SH-SY5Y (cell line): ENCODE data around the gene ZNF565.

ENCODE experiments used
- GATA2 ChIP-seq: IDR thresholded peaks from 2 replicates; pipeline ENCODE4 v1.6.1; 2011; ENCODE audit warnings: mild to moderate bottlenecking, low read depth, low read length
- GATA3 ChIP-seq: IDR thresholded peaks from 2 replicates; pipeline ENCODE4 v1.6.1; 2011; ENCODE audit warnings: low read depth, mild to moderate bottlenecking, low read length, moderate library complexity

Gene ZNF565

DNA sequence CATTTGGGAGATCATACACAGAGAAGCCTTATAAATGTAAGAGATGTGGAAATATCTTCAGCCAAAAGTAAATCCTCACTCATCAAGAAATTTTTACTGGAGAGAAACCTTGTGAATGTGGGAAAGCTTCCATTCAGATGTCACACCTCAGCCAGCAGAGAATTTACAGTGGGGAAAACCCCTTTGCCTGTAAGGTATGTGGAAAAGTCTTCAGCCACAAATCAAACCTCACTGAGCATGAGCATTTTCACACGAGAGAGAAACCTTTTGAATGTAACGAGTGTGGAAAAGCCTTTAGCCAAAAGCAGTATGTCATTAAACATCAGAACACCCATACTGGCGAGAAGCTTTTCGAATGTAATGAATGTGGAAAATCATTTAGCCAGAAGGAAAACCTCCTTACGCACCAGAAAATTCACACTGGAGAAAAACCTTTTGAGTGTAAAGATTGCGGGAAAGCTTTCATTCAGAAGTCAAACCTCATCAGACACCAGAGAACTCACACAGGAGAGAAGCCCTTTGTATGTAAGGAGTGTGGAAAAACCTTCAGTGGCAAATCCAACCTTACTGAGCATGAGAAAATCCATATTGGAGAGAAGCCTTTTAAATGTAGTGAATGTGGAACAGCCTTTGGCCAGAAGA, 22.0 kb upstream of the ZNF565 start:
- TF ChIP-seq GATA3, result no peak
- no peak for TF ChIP-seq GATA2

- TF ChIP-seq GATA3, result no peak
- no peak for TF ChIP-seq GATA2
Measured at GRCh38 chr19:36225219-36225892, 10.9 kb upstream of the ZNF565 start.

- TF ChIP-seq GATA2 (no peak), GATA3 (no peak)
Measured at GRCh38 chr19:36222503-36222902, 8.0 kb upstream of the ZNF565 start.

DNA sequence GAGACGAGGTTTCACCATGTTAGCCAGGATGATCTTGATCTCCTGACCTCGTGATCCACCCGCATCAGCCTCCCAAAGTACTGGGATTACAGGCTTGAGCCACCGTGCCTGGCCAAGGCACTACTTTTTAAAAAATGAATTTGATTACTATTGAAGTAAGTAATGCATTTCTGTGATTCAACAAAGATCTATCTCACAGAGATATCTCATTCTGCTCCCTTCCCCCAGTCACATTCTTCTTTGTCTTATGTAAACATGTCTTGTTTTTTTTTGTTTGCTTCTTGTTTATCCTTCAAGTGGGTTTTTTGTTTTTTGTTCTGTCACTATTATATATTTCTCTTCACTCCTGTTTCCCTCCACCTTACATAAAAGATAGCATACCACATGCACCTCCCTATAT, 7.0 kb upstream of the ZNF565 start:
- TF ChIP-seq GATA3 (no peak), GATA2 (no peak)

- TF ChIP-seq GATA3 (no peak), GATA2 (no peak)
Measured at GRCh38 chr19:36215276-36216123, 1.0 kb upstream of the ZNF565 start.

DNA sequence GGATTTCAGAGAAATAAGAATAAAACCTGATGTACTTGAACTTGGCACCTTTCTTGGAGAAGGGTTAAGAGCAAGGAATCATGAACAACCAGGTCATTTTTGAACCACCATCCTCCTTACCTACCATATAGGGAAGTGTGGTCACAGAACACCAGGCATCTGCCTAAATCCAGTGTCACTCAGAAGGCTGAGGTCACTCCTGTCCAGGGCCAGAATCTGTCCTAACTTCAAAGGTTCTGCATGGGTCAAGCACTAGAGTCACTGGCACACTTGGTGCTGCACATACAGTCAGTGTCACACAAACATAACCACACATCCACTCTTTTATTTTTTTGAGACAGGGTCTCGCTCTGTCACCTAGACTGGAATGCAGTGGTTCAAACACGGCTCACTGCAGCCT, 1.6 kb downstream of the ZNF565 start:
- no peak for TF ChIP-seq GATA2
- TF ChIP-seq GATA3, result no peak

- no peak for TF ChIP-seq GATA3
- no peak for TF ChIP-seq GATA2
Measured at GRCh38 chr19:36210497-36210896, 4.0 kb downstream of the ZNF565 start.

GRCh38 chr19:36209372-36209771, 5.1 kb downstream of the ZNF565 start:
- no peak for TF ChIP-seq GATA2
- TF ChIP-seq GATA3, result no peak

DNA sequence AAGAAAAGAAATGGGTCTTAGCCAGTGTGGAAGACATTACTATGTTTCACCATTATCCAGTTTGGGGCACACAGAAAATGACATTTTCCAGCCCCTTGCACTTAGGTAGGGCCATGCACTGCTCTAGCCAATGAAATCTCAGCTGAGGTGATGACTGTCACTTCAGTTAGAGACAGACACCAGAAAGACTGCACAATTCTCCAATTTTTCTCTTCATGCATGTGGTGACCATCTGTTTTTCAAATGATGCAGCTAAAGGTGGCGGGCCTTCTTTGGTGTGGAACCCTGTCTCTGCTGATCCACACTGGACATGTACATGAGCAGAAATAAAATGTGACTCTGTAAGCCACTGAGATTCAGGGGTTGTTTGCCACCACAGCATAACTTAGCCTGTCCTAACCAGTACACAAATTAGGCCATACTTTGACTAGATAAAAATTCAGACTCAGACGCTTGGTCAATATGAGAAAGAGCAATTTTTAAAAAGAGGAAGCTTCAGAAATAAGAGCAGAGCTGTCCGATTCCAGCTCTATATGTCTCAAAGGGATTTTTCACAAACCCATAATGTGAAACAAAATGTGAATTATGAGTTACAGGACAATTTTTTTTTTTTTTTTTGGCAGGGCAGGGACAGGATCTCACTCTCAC, 6.7 kb downstream of the ZNF565 start:
- TF ChIP-seq GATA2, result no peak
- no peak for TF ChIP-seq GATA3

DNA sequence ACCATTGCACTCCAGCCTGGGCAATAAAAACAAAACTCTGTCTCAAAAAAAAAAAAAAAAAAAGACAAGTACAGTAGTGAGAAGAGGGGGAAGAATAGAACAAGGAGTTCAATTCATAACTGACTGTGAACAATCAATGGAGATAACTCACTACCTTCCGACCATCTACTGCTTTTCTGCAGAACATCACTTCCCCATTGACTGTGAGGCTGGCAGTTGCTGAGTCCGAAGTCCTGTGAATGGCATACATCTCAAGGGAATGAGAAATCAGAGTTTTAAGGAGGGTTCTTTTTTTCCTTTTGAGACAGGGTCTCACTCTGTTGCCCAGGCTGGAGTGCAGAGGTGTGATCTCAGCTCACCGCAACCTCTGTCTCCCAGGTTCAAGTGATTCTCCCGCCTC, 11.2 kb downstream of the ZNF565 start:
- TF ChIP-seq GATA3 (no peak), GATA2 (no peak)

GRCh38 chr19:36201684-36202083, 12.8 kb downstream of the ZNF565 start:
- no peak for TF ChIP-seq GATA2
- TF ChIP-seq GATA3, result no peak

DNA sequence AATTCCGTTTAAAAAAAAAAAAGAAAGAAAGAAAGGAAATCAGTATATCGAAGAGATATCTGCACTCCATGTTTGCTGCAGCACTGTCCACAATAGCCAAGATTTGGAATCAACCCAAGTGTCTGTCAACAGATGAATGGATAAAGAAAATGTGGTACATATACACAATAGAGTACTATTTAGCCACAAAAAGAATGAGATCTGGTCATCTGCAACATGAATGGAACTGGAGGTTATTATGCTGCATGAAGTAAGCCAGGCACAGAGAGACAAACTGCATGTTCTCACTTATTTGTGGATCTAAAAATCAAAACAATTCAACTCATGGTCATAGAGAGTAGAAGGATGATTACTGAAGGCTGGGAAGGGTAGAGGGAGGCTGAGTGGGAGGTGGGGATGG, 16.3 kb downstream of the ZNF565 start:
- no peak for TF ChIP-seq GATA3
- TF ChIP-seq GATA2, result no peak

- TF ChIP-seq GATA2, result no peak
- no peak for TF ChIP-seq GATA3
Measured at GRCh38 chr19:36196249-36196648, 18.2 kb downstream of the ZNF565 start.

DNA sequence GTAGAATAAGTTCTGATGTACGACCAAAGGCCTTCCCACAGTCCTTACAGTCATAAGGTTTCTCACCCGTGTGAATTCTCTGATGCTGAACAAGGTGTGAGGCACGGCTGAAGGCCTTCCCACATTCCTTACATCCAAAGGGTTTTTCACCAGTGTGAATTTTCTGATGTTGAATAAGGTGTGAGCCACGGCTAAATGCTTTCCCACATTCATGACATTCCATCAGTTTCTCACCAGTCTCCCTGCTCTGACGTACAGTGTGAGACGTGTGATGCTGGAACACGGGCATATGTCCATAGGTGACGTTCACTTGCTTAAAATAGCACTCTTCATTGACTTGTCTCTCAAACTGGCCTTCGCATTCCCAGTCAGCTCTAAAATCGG, 31.2 kb downstream of the ZNF565 start:
- no peak for TF ChIP-seq GATA2
- TF ChIP-seq GATA3, result no peak
